ENCODE data around the gene SUPT3H.

- TF ChIP-seq CTCF (IDR thresholded peaks at IDR 0.05) = no peak
- no peak for TF ChIP-seq POLR2A (IDR thresholded peaks at IDR 0.05)
Observed at GRCh38 chr6:45160305-45160704, 217.4 kb downstream of the SUPT3H start.

All from lower leg skin (tissue), 3 donors.